Subcutaneous adipose tissue (tissue), 4 donors: ENCODE measurements around the gene ITGB1. TPM values are rescaled to one million over a fixed set of nuclear protein-coding genes. Genes with fewer than 3 reads are reported as not detected.

ENCODE experiments used
- total RNA-seq, 4 donors: library from RNA; depleted of rRNA; stranded (reverse); fragments of >200 nt; gene quantifications; one replicate each; pipeline ENCODE4 v1.1.0, GENCODE V29; 2016
- TF ChIP-seq, protein P1 (sequence below): fragments of 450-650 bp; IDR thresholded peaks from one replicate; pipeline ENCODE4 v1.5.1; 2016; ENCODE audit warnings: low read depth, mild to moderate bottlenecking, control low read depth, antibody characterized with exemption, moderate library complexity

The ITGB1 gene
- total RNA-seq, 4 donors from 2014 or later: 794 to 1,994 (median 1,022) TPM

GRCh38 chr10:32950591-32951108 lies 7.4 kb downstream of the ITGB1 start:
- TF ChIP-seq, protein P1, sequence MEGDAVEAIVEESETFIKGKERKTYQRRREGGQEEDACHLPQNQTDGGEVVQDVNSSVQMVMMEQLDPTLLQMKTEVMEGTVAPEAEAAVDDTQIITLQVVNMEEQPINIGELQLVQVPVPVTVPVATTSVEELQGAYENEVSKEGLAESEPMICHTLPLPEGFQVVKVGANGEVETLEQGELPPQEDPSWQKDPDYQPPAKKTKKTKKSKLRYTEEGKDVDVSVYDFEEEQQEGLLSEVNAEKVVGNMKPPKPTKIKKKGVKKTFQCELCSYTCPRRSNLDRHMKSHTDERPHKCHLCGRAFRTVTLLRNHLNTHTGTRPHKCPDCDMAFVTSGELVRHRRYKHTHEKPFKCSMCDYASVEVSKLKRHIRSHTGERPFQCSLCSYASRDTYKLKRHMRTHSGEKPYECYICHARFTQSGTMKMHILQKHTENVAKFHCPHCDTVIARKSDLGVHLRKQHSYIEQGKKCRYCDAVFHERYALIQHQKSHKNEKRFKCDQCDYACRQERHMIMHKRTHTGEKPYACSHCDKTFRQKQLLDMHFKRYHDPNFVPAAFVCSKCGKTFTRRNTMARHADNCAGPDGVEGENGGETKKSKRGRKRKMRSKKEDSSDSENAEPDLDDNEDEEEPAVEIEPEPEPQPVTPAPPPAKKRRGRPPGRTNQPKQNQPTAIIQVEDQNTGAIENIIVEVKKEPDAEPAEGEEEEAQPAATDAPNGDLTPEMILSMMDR: no peak

- TF ChIP-seq, protein P1: no peak
Observed at GRCh38 chr10:32949221-32949678, 8.8 kb downstream of the ITGB1 start.

DNA sequence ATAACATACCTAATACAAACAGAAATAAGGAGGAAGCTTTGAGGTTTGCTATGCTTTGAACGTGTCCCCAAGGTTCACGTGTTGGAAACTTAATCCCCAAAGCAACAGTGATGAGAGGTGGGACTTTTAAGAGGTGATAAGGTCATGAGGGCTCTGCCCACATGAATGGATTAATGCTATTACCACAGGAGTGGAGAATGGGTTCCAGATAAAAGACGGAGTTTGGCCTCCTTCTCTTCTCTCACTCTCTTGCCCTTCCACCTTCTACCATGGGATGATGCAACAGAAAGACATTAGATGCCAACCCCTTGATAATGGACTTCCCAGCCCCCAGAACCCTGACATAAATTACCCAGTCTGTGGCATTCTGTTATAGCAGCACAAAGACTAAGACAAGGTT lies 9.6 kb downstream of the ITGB1 start:
- TF ChIP-seq, protein P1: no peak

DNA sequence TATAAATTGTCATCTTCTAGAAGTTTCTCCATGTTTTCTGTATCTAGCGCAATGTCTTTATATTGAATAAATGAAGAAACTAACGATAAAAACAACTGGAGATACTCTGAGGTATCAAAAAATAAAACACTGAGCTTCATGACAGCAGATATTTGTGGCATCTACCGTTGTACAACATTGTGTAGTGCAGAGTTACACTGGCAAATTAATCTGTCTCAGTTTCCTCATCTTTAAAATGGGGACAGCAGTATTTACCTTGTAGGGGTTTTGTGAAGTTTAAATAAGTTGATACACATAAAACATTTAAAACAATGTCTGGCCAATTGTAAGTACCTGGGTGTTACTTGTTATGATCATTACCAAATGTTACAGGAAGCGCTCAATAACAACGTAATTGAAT lies 10.4 kb downstream of the ITGB1 start:
- TF ChIP-seq, protein P1: no peak

GRCh38 chr10:32946108-32946507 lies 11.9 kb downstream of the ITGB1 start:
- TF ChIP-seq, protein P1: no peak

DNA sequence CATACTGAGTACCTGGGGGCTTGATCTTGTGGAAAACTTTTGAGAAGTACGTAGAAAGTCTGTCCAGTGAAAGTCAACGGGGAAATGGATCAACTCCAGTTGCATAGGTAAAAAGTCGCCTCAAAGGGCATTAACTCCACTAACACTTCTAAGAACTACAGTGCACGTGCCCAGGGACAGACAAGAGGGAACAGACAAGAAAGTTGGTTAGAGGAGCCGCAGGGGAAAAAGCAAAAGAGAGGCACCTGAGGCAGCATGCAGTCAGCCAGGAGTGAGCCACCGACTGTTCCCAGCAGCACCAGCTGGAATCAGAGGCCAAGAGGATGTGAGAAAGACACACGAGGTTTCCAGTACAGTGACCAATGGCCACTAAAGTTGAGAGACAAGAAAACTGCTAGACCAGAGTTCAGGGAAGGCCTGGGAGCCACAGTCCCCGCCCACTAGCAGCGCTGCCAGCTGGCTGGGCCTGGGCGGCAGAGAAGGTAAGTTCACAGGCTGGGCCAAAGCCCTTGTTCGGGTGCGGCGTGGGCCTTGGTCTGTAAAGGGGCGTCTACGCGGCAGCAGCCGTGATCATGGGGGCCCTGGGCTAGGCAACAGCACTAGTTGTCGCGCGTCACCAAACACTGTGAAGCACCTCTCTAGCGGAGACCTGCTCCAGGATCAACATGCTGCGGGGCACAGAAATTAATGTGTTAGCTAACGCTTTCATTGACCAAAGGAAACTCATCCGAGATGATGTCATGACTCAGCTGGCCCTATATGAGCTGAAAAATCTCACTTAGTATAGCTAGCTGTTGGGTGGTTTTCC lies 14.0 kb downstream of the ITGB1 start:
- TF ChIP-seq, protein P1: no peak

- TF ChIP-seq, protein P1: no peak
Observed at GRCh38 chr10:32943395-32943794, 14.6 kb downstream of the ITGB1 start.
